Neural progenitor cell (in vitro differentiated cells): Measurements from ENCODE around the gene CDCA7.

Experiments
- EZH2 ChIP-seq: fragments of 200-600 bp; sonication (generic); IDR thresholded peaks from 2 replicates; pipeline ENCODE4 v1.6.1; 2017; ENCODE audit warnings: antibody characterized with exemption, mild to moderate bottlenecking, moderate library complexity
- EZH2phosphoT487 ChIP-seq: fragments of 200-600 bp; sonication (generic); IDR thresholded peaks from 2 replicates; pipeline ENCODE4 v1.6.1; 2017; ENCODE audit warnings: antibody characterized with exemption
- TF ChIP-seq, protein P1 (sequence below): fragments of 200-600 bp; sonication (generic); IDR thresholded peaks from 2 replicates; pipeline ENCODE4 v1.5.1; 2017; ENCODE audit warnings: antibody characterized with exemption, mild to moderate bottlenecking

DNA sequence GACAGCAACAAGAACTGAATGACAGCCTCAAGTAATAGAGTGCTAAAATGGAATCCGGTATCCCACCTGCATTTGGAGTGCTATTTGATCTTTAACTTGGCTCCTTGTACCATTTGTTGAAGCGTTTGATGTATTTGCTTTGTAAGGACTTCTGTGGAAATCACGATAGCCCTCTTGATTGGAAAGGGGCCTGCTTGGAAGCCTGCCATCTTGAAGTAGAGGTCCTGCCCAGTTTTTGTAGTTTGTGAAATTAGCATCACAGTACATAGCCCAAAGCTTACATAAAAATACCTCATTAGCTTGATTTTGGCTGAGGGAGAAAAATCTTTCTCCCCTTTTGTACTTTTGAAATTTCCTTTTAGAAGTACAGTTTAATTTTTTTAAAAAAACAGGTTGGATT is 2.7 kb downstream of the CDCA7 start:
- TF ChIP-seq EZH2 (no peak), EZH2phosphoT487 (no peak)
- TF ChIP-seq, protein P1, sequence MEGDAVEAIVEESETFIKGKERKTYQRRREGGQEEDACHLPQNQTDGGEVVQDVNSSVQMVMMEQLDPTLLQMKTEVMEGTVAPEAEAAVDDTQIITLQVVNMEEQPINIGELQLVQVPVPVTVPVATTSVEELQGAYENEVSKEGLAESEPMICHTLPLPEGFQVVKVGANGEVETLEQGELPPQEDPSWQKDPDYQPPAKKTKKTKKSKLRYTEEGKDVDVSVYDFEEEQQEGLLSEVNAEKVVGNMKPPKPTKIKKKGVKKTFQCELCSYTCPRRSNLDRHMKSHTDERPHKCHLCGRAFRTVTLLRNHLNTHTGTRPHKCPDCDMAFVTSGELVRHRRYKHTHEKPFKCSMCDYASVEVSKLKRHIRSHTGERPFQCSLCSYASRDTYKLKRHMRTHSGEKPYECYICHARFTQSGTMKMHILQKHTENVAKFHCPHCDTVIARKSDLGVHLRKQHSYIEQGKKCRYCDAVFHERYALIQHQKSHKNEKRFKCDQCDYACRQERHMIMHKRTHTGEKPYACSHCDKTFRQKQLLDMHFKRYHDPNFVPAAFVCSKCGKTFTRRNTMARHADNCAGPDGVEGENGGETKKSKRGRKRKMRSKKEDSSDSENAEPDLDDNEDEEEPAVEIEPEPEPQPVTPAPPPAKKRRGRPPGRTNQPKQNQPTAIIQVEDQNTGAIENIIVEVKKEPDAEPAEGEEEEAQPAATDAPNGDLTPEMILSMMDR: no peak
